Activated CD4-positive, alpha-beta T cell treated with anti-CD3 and anti-CD28 coated beads for 36 hours (primary cell): Measurements from ENCODE around the gene IL25. TPM values are rescaled to one million over a fixed set of nuclear protein-coding genes. Genes with fewer than 3 reads are reported as not detected.

ENCODE experiments used
- ATAC-seq: fragments of 200-7000 bp; cut with Tn5 transposase; one replicate; pipeline ENCODE4 v1.10.0; 2021; ENCODE audit warnings: mild to moderate bottlenecking, moderate library complexity
- CTCF ChIA-PET: fragments of 350-600 bp; sonication (Branson Sonifier 250); formaldehyde crosslinking; loops from one replicate; lab custom pipeline; 2021; ENCODE audit warnings: antibody characterized with exemption; lab: Charles Lee
- POLR2A ChIA-PET: fragments of 350-600 bp; sonication (Branson Sonifier 250); formaldehyde crosslinking; loops from one replicate; lab custom pipeline; 2021; ENCODE audit warnings: antibody characterized with exemption, inconsistent platforms; lab: Charles Lee
- DNase-seq: peaks from one replicate; pipeline ENCODE4 v3.0.0-alpha.2; 2020
- H3K27ac Mint-ChIP-seq: one replicate; pipeline ENCODE4 v1.8.0; 2021; ENCODE audit warnings: mixed read lengths
- H3K27me3 Mint-ChIP-seq: one replicate; pipeline ENCODE4 v1.8.0; 2021; ENCODE audit warnings: mixed read lengths
- H3K36me3 Mint-ChIP-seq: one replicate; pipeline ENCODE4 v1.8.0; 2021; ENCODE audit warnings: low read depth, mixed read lengths
- H3K4me1 Mint-ChIP-seq: one replicate; pipeline ENCODE4 v1.8.0; 2021; ENCODE audit warnings: mixed read lengths
- H3K4me3 Mint-ChIP-seq: one replicate; pipeline ENCODE4 v1.8.0; 2021; ENCODE audit warnings: mild to moderate bottlenecking, moderate library complexity, mixed read lengths
- H3K9me3 Mint-ChIP-seq: one replicate; pipeline ENCODE4 v1.8.0; 2021; ENCODE audit warnings: low read depth, mixed read lengths
- intact Hi-C, 2 experiments: fragments of 100-400 bp; cut with DNase I in 1 of 2; cut with micrococcal nuclease in 1 of 2; formaldehyde crosslinking; loops; one replicate each; pipeline versions ENCODE4 v1.14.2 to v1.15.1; 2022 to 2024; cut with DNase I, micrococcal nuclease
- total RNA-seq, 2 experiments: library from RNA; stranded (reverse); gene quantifications; one replicate each; pipeline ENCODE4 v1.2.3, GENCODE V29; 2021

Gene IL25
- total RNA-seq, 2 experiments from 2014 or later, result not detected

GRCh38 chr14:23362200-23362599 is 10.4 kb upstream of the IL25 start:
- H3K4me3 Mint-ChIP-seq, result no peak overlapping the region
- ChIA-PET CTCF (interaction anchor here (0.7 to 1.2 kb wide), 3 partner anchors 17 to 56 kb away, joined by 3 to 4 read pairs (median 4); partner anchors contain the start of gene BCL2L2), POLR2A (no interaction called here)
- no peak overlapping the region for H3K27ac Mint-ChIP-seq
- no peak for DNase-seq
- H3K36me3 Mint-ChIP-seq, result no peaks in the 10 kb centered on the region
- H3K9me3 Mint-ChIP-seq, result no peaks in the 10 kb centered on the region
- H3K4me1 Mint-ChIP-seq, result peaks cover 11% of the 10 kb centered on the region
- H3K27me3 Mint-ChIP-seq, result peaks cover 20% of the 10 kb centered on the region
- intact Hi-C loops, result no loop called here
- no peak for ATAC-seq

- no peaks in the 10 kb centered on the region for H3K9me3 Mint-ChIP-seq
- POLR2A ChIA-PET, result no interaction called here
- CTCF ChIA-PET, result interaction anchor here (0.7 kb wide), 1 partner anchor 86 kb away, joined by 3 read pairs; no protein-coding TSS in a partner anchor
- intact Hi-C loops, result no loop called here
- H3K36me3 Mint-ChIP-seq, result no peaks in the 10 kb centered on the region
- ATAC-seq (no peak), DNase-seq (no peak)
- no peak overlapping the region for H3K4me3 Mint-ChIP-seq
- H3K4me1 Mint-ChIP-seq, result peaks cover 11% of the 10 kb centered on the region
- peaks cover 23% of the 10 kb centered on the region for H3K27me3 Mint-ChIP-seq
- no peak overlapping the region for H3K27ac Mint-ChIP-seq
Observed at GRCh38 chr14:23364164-23365035, 8.2 kb upstream of the IL25 start.

- H3K4me3 Mint-ChIP-seq, result no peak within 1 kb of the TSS
- ATAC-seq, result no peak
Observed at GRCh38 chr14:23365036-23365731, 7.4 kb upstream of the IL25 start, which contains the start of gene EFS. Gene EFS, minus strand, starts transcription at chr14:23365172. Its CDS starts 147 bp downstream, at chr14:23365025.

GRCh38 chr14:23365732-23366425 is 6.7 kb upstream of the IL25 start:
- Mint-ChIP-seq H3K36me3 (no peaks in the 10 kb centered on the region), H3K27ac (no peak overlapping the region), H3K27me3 (peaks cover 22% of the 10 kb centered on the region), H3K9me3 (no peaks in the 10 kb centered on the region), H3K4me3 (no peak overlapping the region), H3K4me1 (peaks cover 11% of the 10 kb centered on the region)
- CTCF ChIA-PET, result no interaction called here
- ATAC-seq (no peak), DNase-seq (no peak)
- POLR2A ChIA-PET, result no interaction called here
- intact Hi-C loops, result no loop called here

More at GRCh38 chr14:23365036-23365731, 7.4 kb upstream of the IL25 start, which contains the start of gene EFS:
- H3K4me1 Mint-ChIP-seq, result peaks cover 11% of the 10 kb centered on the region
- no peaks in the 10 kb centered on the region for H3K9me3 Mint-ChIP-seq
- intact Hi-C loops, result no loop called here
- CTCF ChIA-PET, result no interaction called here
- POLR2A ChIA-PET, result no interaction called here
- DNase-seq, result no peak
- H3K36me3 Mint-ChIP-seq, result no peaks in the 10 kb centered on the region
- no peak within 1 kb of the TSS for H3K27ac Mint-ChIP-seq
- peaks cover 23% of the 10 kb centered on the region for H3K27me3 Mint-ChIP-seq

- H3K9me3 Mint-ChIP-seq, result no peaks in the 10 kb centered on the region
- no peak for ATAC-seq
- ChIA-PET POLR2A (no interaction called here), CTCF (interaction anchor here (1.2 kb wide), 1 partner anchor 10 kb away, joined by 3 read pairs; no protein-coding TSS in a partner anchor)
- no peak for DNase-seq
- H3K27me3 Mint-ChIP-seq, result peaks cover 20% of the 10 kb centered on the region
- peaks cover 5% of the 10 kb centered on the region for H3K4me1 Mint-ChIP-seq
- H3K27ac Mint-ChIP-seq, result no peak overlapping the region
- intact Hi-C loops, result no loop called here
- no peaks in the 10 kb centered on the region for H3K36me3 Mint-ChIP-seq
- H3K4me3 Mint-ChIP-seq, result no peak overlapping the region
Observed at GRCh38 chr14:23366426-23366921, 6.1 kb upstream of the IL25 start.

- Mint-ChIP-seq H3K4me1 (no peaks in the 10 kb centered on the region), H3K4me3 (no peak overlapping the region), H3K36me3 (no peaks in the 10 kb centered on the region), H3K27me3 (peaks cover 10% of the 10 kb centered on the region), H3K9me3 (no peaks in the 10 kb centered on the region), H3K27ac (no peak overlapping the region)
- intact Hi-C loops, result no loop called here
- CTCF ChIA-PET, result interaction anchor here (0.7 kb wide), 1 partner anchor 98 kb away, joined by 3 read pairs; no protein-coding TSS in a partner anchor
- ATAC-seq (no peak), DNase-seq (no peak)
- POLR2A ChIA-PET, result no interaction called here
Observed at GRCh38 chr14:23370221-23370620, 2.4 kb upstream of the IL25 start.

- intact Hi-C loops, result no loop called here
- H3K4me3 Mint-ChIP-seq, result no peak overlapping the region
- ATAC-seq (no peak), DNase-seq (no peak)
- CTCF ChIA-PET, result interaction anchor here (0.7 kb wide), 1 partner anchor 18 kb away, joined by 4 read pairs; no protein-coding TSS in a partner anchor
- no peak overlapping the region for H3K27ac Mint-ChIP-seq
- H3K27me3 Mint-ChIP-seq, result peaks cover 5% of the 10 kb centered on the region
- no peaks in the 10 kb centered on the region for H3K9me3 Mint-ChIP-seq
- no peaks in the 10 kb centered on the region for H3K4me1 Mint-ChIP-seq
- POLR2A ChIA-PET, result no interaction called here
- no peaks in the 10 kb centered on the region for H3K36me3 Mint-ChIP-seq
Observed at GRCh38 chr14:23371865-23372264, 744 bp upstream of the IL25 start.

GRCh38 chr14:23373041-23373440 is 432 bp downstream of the IL25 start:
- Mint-ChIP-seq H3K9me3 (no peaks in the 10 kb centered on the region), H3K27ac (no peak overlapping the region), H3K36me3 (no peaks in the 10 kb centered on the region), H3K27me3 (no peaks in the 10 kb centered on the region), H3K4me1 (no peaks in the 10 kb centered on the region), H3K4me3 (no peak overlapping the region)
- intact Hi-C loops, result no loop called here
- ChIA-PET POLR2A (no interaction called here), CTCF (interaction anchor here (1.6 kb wide), 1 partner anchor 37 kb away, joined by 4 read pairs; no protein-coding TSS in a partner anchor)
- ATAC-seq (no peak), DNase-seq (no peak)

GRCh38 chr14:23375527-23376251 is 3.1 kb downstream of the IL25 start:
- intact Hi-C loops, result no loop called here

GRCh38 chr14:23376482-23377197 is 4.0 kb downstream of the IL25 start, which contains the start of gene CMTM5:
Gene CMTM5, plus strand, starts transcription at chr14:23377046. Its CDS starts 206 bp downstream, at chr14:23377252.
- ChIA-PET CTCF (interaction anchor here (0.6 to 1.8 kb wide), 7 partner anchors 9 to 255 kb away, joined by 3 to 5 read pairs (median 3); no protein-coding TSS in a partner anchor), POLR2A (no interaction called here)
- intact Hi-C loops, result no loop called here
- Mint-ChIP-seq H3K27me3 (no peaks in the 10 kb centered on the region), H3K4me1 (no peaks in the 10 kb centered on the region), H3K27ac (no peak within 1 kb of the TSS), H3K9me3 (no peaks in the 10 kb centered on the region), H3K36me3 (no peaks in the 10 kb centered on the region), H3K4me3 (no peak within 1 kb of the TSS)
- ATAC-seq, result no peak
- peak; percentile 1 for DNase-seq

More at GRCh38 chr14:23375527-23376251, 3.1 kb downstream of the IL25 start:
- Mint-ChIP-seq H3K4me1 (no peaks in the 10 kb centered on the region), H3K4me3 (no peak overlapping the region), H3K27me3 (no peaks in the 10 kb centered on the region), H3K9me3 (no peaks in the 10 kb centered on the region), H3K27ac (no peak overlapping the region), H3K36me3 (no peaks in the 10 kb centered on the region)
- POLR2A ChIA-PET, result no interaction called here
- peak; percentile 3 for DNase-seq
- CTCF ChIA-PET, result interaction anchor here (0.6 to 1.8 kb wide), 4 partner anchors 8 to 254 kb away, joined by 3 to 5 read pairs (median 4); no protein-coding TSS in a partner anchor
- ATAC-seq, result no peak
